Suprapubic skin (tissue), 4 donors: Measurements from ENCODE around the gene STARD8.

Experiments used
- EP300 ChIP-seq: sonication (generic); formaldehyde crosslinking; IDR thresholded peaks from one replicate; pipeline ENCODE4 v1.6.1; 2017; ENCODE audit warnings: antibody characterized with exemption
- POLR2A ChIP-seq, 2 donors: fragments of 450-650 bp; IDR thresholded peaks; one replicate each; pipeline ENCODE4 v1.6.1; 2017; ENCODE audit warnings: antibody characterized with exemption in 2 of 2, mild to moderate bottlenecking in 2 of 2, moderate library complexity in 2 of 2
- POLR2AphosphoS5 ChIP-seq, 3 donors: sonication (generic); formaldehyde crosslinking; IDR thresholded peaks; one replicate each; pipeline ENCODE4 v1.6.1; 2017; ENCODE audit warnings: antibody characterized with exemption in 3 of 3
- TF ChIP-seq, protein P1 (sequence below), 2 donors: fragments of 200-600 bp in 1 of 2; fragments of 450-650 bp in 1 of 2; sonication (generic) in 1 of 2; IDR thresholded peaks; one replicate each; pipeline ENCODE4 v1.5.1; 2016 to 2019; ENCODE audit warnings: antibody characterized with exemption in 2 of 2, mild to moderate bottlenecking in 1 of 2, moderate library complexity in 1 of 2

DNA sequence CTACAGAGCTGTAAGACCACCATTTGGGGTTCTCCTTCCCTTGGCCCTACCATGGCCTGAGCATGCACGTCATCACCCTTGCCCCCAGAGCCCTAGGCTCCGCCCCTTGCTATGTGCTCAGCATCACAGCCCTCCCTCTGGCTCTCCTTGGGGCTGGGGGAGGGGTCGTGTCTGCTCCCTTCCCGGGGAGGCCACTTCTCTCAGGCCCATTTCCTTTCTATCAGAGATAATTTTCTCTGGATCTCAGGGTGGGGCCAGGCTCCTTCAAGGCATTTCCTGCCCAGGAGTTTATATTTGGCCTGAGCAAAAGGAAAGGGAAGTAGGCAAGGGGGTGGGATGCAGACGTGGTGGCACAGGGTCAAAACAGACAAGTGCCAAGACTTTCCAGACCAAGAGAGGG lies 55.9 kb downstream of the STARD8 start:
- TF ChIP-seq, protein P1, sequence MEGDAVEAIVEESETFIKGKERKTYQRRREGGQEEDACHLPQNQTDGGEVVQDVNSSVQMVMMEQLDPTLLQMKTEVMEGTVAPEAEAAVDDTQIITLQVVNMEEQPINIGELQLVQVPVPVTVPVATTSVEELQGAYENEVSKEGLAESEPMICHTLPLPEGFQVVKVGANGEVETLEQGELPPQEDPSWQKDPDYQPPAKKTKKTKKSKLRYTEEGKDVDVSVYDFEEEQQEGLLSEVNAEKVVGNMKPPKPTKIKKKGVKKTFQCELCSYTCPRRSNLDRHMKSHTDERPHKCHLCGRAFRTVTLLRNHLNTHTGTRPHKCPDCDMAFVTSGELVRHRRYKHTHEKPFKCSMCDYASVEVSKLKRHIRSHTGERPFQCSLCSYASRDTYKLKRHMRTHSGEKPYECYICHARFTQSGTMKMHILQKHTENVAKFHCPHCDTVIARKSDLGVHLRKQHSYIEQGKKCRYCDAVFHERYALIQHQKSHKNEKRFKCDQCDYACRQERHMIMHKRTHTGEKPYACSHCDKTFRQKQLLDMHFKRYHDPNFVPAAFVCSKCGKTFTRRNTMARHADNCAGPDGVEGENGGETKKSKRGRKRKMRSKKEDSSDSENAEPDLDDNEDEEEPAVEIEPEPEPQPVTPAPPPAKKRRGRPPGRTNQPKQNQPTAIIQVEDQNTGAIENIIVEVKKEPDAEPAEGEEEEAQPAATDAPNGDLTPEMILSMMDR (IDR thresholded peaks at IDR 0.05): no peak
- TF ChIP-seq EP300 (no peak), POLR2A (IDR thresholded peaks at IDR 0.05) (no peak), POLR2AphosphoS5 (IDR thresholded peaks at IDR 0.05) (no peak)
